GM23338 (cell line): ENCODE measurements around the gene EFHD2. TPM values are rescaled to one million over a fixed set of nuclear protein-coding genes. Genes with fewer than 3 reads are reported as not detected.
A peak's percentile ranks its signal among the peaks of the same experiment; 100 is the strongest.
"Not testable (repeated sequence)": the region's sequence is repeated elsewhere in the genome, so short reads cannot be mapped to it uniquely, and the experiment has no call there.

ENCODE experiments used
- ATAC-seq: fragments of 200-7000 bp; cut with Tn5 transposase; 3 replicates; pipeline ENCODE4 v1.9.1; 2020
- DNase-seq: peaks from one replicate; pipeline ENCODE4 v3.0.0-alpha.2; 2015; ENCODE audit warnings: low spot score
- H2AFZ ChIP-seq: fragments of 200-600 bp; sonication (generic); 2 replicates; pipeline ENCODE4 v1.8.0; 2016; ENCODE audit warnings: antibody characterized with exemption, mild to moderate bottlenecking, moderate library complexity
- H3F3A ChIP-seq: fragments of 200-600 bp; sonication (generic); replicated peaks from 2 replicates; pipeline ENCODE4 v1.8.0; 2017; ENCODE audit warnings: antibody characterized with exemption, mixed run types, low read depth
- H3K27ac ChIP-seq: fragments of 200-600 bp; sonication (generic); 2 replicates; pipeline ENCODE4 v1.6.1; 2016; ENCODE audit warnings: low read depth
- H3K27me3 ChIP-seq: fragments of 200-600 bp; sonication (generic); 2 replicates; pipeline ENCODE4 v1.8.0; 2016; ENCODE audit warnings: mild to moderate bottlenecking, mixed run types, moderate library complexity; ENCODE audit not compliant: insufficient read depth
- H3K36me3 ChIP-seq: fragments of 200-600 bp; sonication (generic); 2 replicates; pipeline ENCODE4 v1.8.0; 2016; ENCODE audit warnings: mild to moderate bottlenecking; ENCODE audit not compliant: insufficient read depth
- H3K4me1 ChIP-seq: fragments of 200-600 bp; sonication (generic); 2 replicates; pipeline ENCODE4 v1.8.0; 2016; ENCODE audit warnings: mild to moderate bottlenecking, moderate library complexity; ENCODE audit not compliant: insufficient read depth
- H3K4me2 ChIP-seq: fragments of 200-600 bp; sonication (generic); 2 replicates; pipeline ENCODE4 v1.7.1; 2017; ENCODE audit warnings: mixed run types
- H3K4me3 ChIP-seq: fragments of 200-600 bp; sonication (generic); 2 replicates; pipeline ENCODE4 v1.6.1; 2016; ENCODE audit warnings: mixed run types
- H3K79me2 ChIP-seq: fragments of 200-600 bp; sonication (generic); replicated peaks from 2 replicates; pipeline ENCODE4 v1.8.0; 2017; ENCODE audit warnings: mild to moderate bottlenecking; ENCODE audit not compliant: insufficient read depth
- H3K9me2 ChIP-seq: fragments of 200-600 bp; sonication (generic); 2 replicates; pipeline ENCODE4 v1.8.0; 2017; ENCODE audit not compliant: insufficient read depth
- H4K20me1 ChIP-seq: fragments of 200-600 bp; sonication (generic); replicated peaks from 2 replicates; pipeline ENCODE4 v1.8.0; 2017; ENCODE audit warnings: mild to moderate bottlenecking; ENCODE audit not compliant: insufficient read depth
- H3K27ac Mint-ChIP-seq: 2 replicates; pipeline ENCODE4 v1.8.0; 2020; ENCODE audit warnings: inconsistent platforms, mild to moderate bottlenecking, moderate library complexity, mixed read lengths
- H3K27me3 Mint-ChIP-seq: 3 replicates; pipeline ENCODE4 v1.8.0; 2022; ENCODE audit warnings: low read depth, mild to moderate bottlenecking, moderate library complexity, mixed read lengths, inconsistent platforms; ENCODE audit not compliant: insufficient read depth, poor library complexity
- H3K36me3 Mint-ChIP-seq: 3 replicates; pipeline ENCODE4 v1.8.0; 2021; ENCODE audit warnings: low read depth, mild to moderate bottlenecking, inconsistent platforms, moderate library complexity, mixed read lengths
- H3K4me1 Mint-ChIP-seq: 3 replicates; pipeline ENCODE4 v1.8.0; 2020; ENCODE audit warnings: mild to moderate bottlenecking, inconsistent platforms, mixed read lengths
- H3K4me3 Mint-ChIP-seq: 3 replicates; pipeline ENCODE4 v1.8.0; 2021; ENCODE audit warnings: moderate library complexity, mild to moderate bottlenecking, inconsistent platforms, mixed read lengths
- H3K9me3 Mint-ChIP-seq: 3 replicates; pipeline ENCODE4 v1.8.0; 2020; ENCODE audit warnings: moderate library complexity, mild to moderate bottlenecking, inconsistent platforms, mixed read lengths
- EZH2 ChIP-seq: fragments of 200-600 bp; sonication (generic); IDR thresholded peaks from one replicate; pipeline ENCODE4 v1.8.0; 2017; ENCODE audit warnings: antibody characterized with exemption, mild to moderate bottlenecking, low read depth; ENCODE audit not compliant: unreplicated experiment
- EZH2phosphoT487 ChIP-seq: fragments of 200-600 bp; sonication (generic); IDR thresholded peaks from one replicate; pipeline ENCODE4 v1.8.1; 2018; ENCODE audit warnings: antibody characterized with exemption; ENCODE audit not compliant: unreplicated experiment
- JUNB ChIP-seq: IDR thresholded peaks from one replicate; pipeline ENCODE4 v1.6.1; 2016; ENCODE audit warnings: antibody characterized with exemption; ENCODE audit not compliant: unreplicated experiment
- NANOG ChIP-seq: IDR thresholded peaks from 2 replicates; pipeline ENCODE4 v1.6.1; 2016; ENCODE audit warnings: antibody characterized with exemption, borderline replicate concordance
- POLR2AphosphoS5 ChIP-seq: IDR thresholded peaks from 2 replicates; pipeline ENCODE4 v1.6.1; 2016; ENCODE audit warnings: antibody characterized with exemption, low read depth
- STAT1 ChIP-seq: IDR thresholded peaks from one replicate; pipeline ENCODE4 v1.6.1; 2016; ENCODE audit warnings: antibody characterized with exemption; ENCODE audit not compliant: unreplicated experiment
- ZNF331 ChIP-seq: fragments of 250-450 bp; sonication (Bioruptor Pico); IDR thresholded peaks from 2 replicates; pipeline ENCODE4 v1.5.0; 2020; ENCODE audit warnings: low read depth, mild to moderate bottlenecking, moderate library complexity
- polyA plus RNA-seq: library from polyadenylated mRNA; unstranded; fragments of >200 nt; fragmentation: Nextera tagmentation; extraction: Ambion mirVana; gene quantifications from 2 replicates; pipeline ENCODE4 v1.2.1, GENCODE V29; 2016
- total RNA-seq: library from RNA; depleted of rRNA; stranded (reverse); fragments of >200 nt; shearing (Covaris generic); gene quantifications from 2 replicates; pipeline ENCODE4 v1.2.3, GENCODE V29; 2014
- TF ChIP-seq, protein P1 (sequence below): IDR thresholded peaks from 2 replicates; pipeline ENCODE4 v1.6.1; 2016; ENCODE audit warnings: antibody characterized with exemption
- TF ChIP-seq, protein P2 (sequence below), 2 experiments: fragments of 200-600 bp in 1 of 2; sonication (generic) in 1 of 2; conservative IDR thresholded peaks; 2 replicates each; pipeline versions ENCODE4 v1.5.1 to v1.6.1; 2016 to 2017; ENCODE audit warnings: antibody characterized with exemption in 2 of 2, low read depth in 2 of 2, mild to moderate bottlenecking in 2 of 2, moderate library complexity in 1 of 2

The EFHD2 gene
- total and polyA plus RNA-seq, 2 experiments from 2014 or later, result 22.8 to 23.7 TPM

DNA sequence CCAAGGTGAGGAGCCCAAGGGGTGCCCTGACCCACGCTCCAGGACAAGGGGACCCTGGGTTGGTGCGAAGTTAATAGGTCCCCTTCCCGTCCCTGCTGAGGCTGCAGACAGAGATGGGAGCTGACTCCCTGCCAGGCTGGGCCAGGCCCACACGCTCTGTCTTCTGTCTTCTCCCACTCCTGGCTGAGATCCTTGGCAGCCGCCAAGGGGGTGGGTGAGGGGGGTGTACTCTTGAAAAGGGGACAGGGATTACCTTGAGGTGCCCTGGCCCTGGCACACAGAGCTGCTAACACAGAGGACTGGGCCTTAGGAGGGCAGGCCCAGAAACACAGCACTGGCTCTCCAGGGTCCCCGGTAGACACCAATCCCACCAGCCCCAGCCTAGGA lies 17.6 kb downstream of the EFHD2 start:
- H3K27ac Mint-ChIP-seq, result no peak overlapping the region
- H3K9me3 Mint-ChIP-seq, result no peaks in the 10 kb centered on the region
- no peaks in the 10 kb centered on the region; the same call in 2 of the 3 replicates for H3K36me3 Mint-ChIP-seq
- no peak for ATAC-seq
- no peaks in the 10 kb centered on the region for H3K79me2 ChIP-seq
- no peak overlapping the region for H2AFZ ChIP-seq
- no peaks in the 10 kb centered on the region for H3K9me2 ChIP-seq
- H3K27ac ChIP-seq, result no peak overlapping the region
- peaks cover 10% of the 10 kb centered on the region; the same call in 2 of the 3 replicates for H3K4me1 Mint-ChIP-seq
- peaks cover 13% of the 10 kb centered on the region for H3K27me3 Mint-ChIP-seq
- H3F3A ChIP-seq, result no peaks in the 10 kb centered on the region
- H3K4me3 ChIP-seq, result no peak overlapping the region
- no peaks in the 10 kb centered on the region for H4K20me1 ChIP-seq
- H3K36me3 ChIP-seq, result no peaks in the 10 kb centered on the region
- no peaks in the 10 kb centered on the region for H3K4me1 ChIP-seq
- DNase-seq, result no peak
- no peaks in the 10 kb centered on the region for H3K27me3 ChIP-seq
- TF ChIP-seq, protein P1, sequence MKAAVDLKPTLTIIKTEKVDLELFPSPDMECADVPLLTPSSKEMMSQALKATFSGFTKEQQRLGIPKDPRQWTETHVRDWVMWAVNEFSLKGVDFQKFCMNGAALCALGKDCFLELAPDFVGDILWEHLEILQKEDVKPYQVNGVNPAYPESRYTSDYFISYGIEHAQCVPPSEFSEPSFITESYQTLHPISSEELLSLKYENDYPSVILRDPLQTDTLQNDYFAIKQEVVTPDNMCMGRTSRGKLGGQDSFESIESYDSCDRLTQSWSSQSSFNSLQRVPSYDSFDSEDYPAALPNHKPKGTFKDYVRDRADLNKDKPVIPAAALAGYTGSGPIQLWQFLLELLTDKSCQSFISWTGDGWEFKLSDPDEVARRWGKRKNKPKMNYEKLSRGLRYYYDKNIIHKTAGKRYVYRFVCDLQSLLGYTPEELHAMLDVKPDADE, result no peak
- TF ChIP-seq JUNB (no peak), NANOG (no peak), EZH2phosphoT487 (no peak), STAT1 (no peak), EZH2 (no peak), POLR2AphosphoS5 (no peak), ZNF331 (CRISPR knock-in tag) (no peak)
- TF ChIP-seq, protein P2, sequence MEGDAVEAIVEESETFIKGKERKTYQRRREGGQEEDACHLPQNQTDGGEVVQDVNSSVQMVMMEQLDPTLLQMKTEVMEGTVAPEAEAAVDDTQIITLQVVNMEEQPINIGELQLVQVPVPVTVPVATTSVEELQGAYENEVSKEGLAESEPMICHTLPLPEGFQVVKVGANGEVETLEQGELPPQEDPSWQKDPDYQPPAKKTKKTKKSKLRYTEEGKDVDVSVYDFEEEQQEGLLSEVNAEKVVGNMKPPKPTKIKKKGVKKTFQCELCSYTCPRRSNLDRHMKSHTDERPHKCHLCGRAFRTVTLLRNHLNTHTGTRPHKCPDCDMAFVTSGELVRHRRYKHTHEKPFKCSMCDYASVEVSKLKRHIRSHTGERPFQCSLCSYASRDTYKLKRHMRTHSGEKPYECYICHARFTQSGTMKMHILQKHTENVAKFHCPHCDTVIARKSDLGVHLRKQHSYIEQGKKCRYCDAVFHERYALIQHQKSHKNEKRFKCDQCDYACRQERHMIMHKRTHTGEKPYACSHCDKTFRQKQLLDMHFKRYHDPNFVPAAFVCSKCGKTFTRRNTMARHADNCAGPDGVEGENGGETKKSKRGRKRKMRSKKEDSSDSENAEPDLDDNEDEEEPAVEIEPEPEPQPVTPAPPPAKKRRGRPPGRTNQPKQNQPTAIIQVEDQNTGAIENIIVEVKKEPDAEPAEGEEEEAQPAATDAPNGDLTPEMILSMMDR (conservative IDR thresholded peaks at IDR 0.05; ENCODE audit: low read depth in 2 of 2), result no peak
- H3K4me3 Mint-ChIP-seq, result no peak overlapping the region
- no peak overlapping the region for H3K4me2 ChIP-seq

DNA sequence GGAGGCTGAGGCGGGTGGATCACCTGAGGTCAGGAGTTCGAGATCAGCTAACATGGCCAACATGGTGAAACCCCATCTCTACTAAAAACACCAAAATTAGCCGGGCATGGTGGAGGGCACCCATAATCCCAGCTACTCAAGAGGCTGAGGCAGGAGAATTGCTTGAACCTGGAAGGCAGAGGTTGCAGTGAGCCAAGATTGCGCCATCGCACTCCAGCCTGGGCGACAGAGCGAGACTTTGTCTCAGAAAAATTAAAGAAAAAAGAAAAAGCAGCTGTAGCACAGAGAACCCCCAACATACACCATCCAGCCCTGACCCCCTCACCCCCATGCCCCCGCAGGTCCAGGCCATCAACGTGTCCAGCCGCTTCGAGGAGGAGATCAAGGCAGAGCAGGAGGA lies 18.6 kb downstream of the EFHD2 start:
- H3K4me2 ChIP-seq, ATAC-seq: not testable (repeated sequence)
- peaks cover 11% of the 10 kb centered on the region; the same call in 2 of the 3 replicates for H3K4me1 Mint-ChIP-seq

More for the DNA sequence above, 18.6 kb downstream of the EFHD2 start:
- H3F3A ChIP-seq, H3K27me3 ChIP-seq, H3K4me1 ChIP-seq, H3K9me3 Mint-ChIP-seq, DNase-seq, H3K4me3 Mint-ChIP-seq, H3K9me2 ChIP-seq, H3K27ac ChIP-seq, H4K20me1 ChIP-seq, H3K4me3 ChIP-seq, H3K36me3 Mint-ChIP-seq, H2AFZ ChIP-seq, H3K79me2 ChIP-seq, H3K36me3 ChIP-seq: not testable (repeated sequence)
- Mint-ChIP-seq H3K27ac (peak overlapping the region; percentile 48; the same call in 1 of the 2 replicates), H3K27me3 (peaks cover 15% of the 10 kb centered on the region)
